ENCODE measurements around the gene TOM1L2. TPM values are rescaled to one million over a fixed set of nuclear protein-coding genes. Genes with fewer than 3 reads are reported as not detected.

The TOM1L2 gene
- total RNA-seq, 3 donors from 2014 or later (not counting 1 experiment from before 2014, with no cell fraction given) = 35.7 to 43.2 (median 35.7) TPM

GRCh38 chr17:17846645-17847044, 125.6 kb downstream of the TOM1L2 start:
- Histone ChIP-seq H3K4me1 (ENCODE audit: control insufficient read depth, insufficient read depth, low read length) (peaks cover 50% of the 10 kb centered on the region), H3K27ac (ENCODE audit: low read length) (no peak overlapping the region), H3K27me3 (ENCODE audit: control insufficient read depth, insufficient read depth, low read length) (no peaks in the 10 kb centered on the region), H3K9me3 (ENCODE audit: control insufficient read depth, insufficient read depth, low read length) (no peaks in the 10 kb centered on the region), H3K4me3 (ENCODE audit: low read length) (no peak overlapping the region), H3K36me3 (ENCODE audit: control insufficient read depth, insufficient read depth, low read length) (no peaks in the 10 kb centered on the region)
- H3K4me1 Mint-ChIP-seq = peaks cover 41 to 48% of the 10 kb centered on the region in 2 donors
- DNase-seq (no peak), ATAC-seq (no peak)
- H3K27ac Mint-ChIP-seq = no peak overlapping the region
- TF ChIP-seq CTCF (IDR thresholded peaks at IDR 0.05) = no peak
- no peaks in the 10 kb centered on the region for H3K9me3 Mint-ChIP-seq
- intact Hi-C loops (cut with micrococcal nuclease) = no loop called here
- WGBS (ENCODE audit: insufficient coverage) = 96% methylated on average over 8 of the region's 8 CpGs
- H3K27me3 Mint-ChIP-seq (ENCODE audit: low read depth in 2 of 2) = no peaks in the 10 kb centered on the region
- H3K36me3 Mint-ChIP-seq = no peaks in the 10 kb centered on the region
- H3K4me3 Mint-ChIP-seq = no peak overlapping the region

GRCh38 chr17:17846003-17846402, 126.2 kb downstream of the TOM1L2 start:
- TF ChIP-seq CTCF (IDR thresholded peaks at IDR 0.05) = no peak
- no peak overlapping the region for H3K4me3 Mint-ChIP-seq

GRCh38 chr17:17845046-17845775, 127.0 kb downstream of the TOM1L2 start:
- Mint-ChIP-seq H3K27ac (no peak overlapping the region), H3K36me3 (no peaks in the 10 kb centered on the region), H3K4me1 (peaks cover 33 to 41% of the 10 kb centered on the region in 2 donors), H3K9me3 (no peaks in the 10 kb centered on the region), H3K27me3 (ENCODE audit: low read depth in 2 of 2) (no peaks in the 10 kb centered on the region), H3K4me3 (no peak overlapping the region)
- Histone ChIP-seq H3K27ac (ENCODE audit: low read length) (no peak overlapping the region), H3K4me1 (ENCODE audit: control insufficient read depth, insufficient read depth, low read length) (peaks cover 44% of the 10 kb centered on the region), H3K4me3 (ENCODE audit: low read length) (no peak overlapping the region), H3K9me3 (ENCODE audit: control insufficient read depth, insufficient read depth, low read length) (no peaks in the 10 kb centered on the region), H3K36me3 (ENCODE audit: control insufficient read depth, insufficient read depth, low read length) (no peaks in the 10 kb centered on the region), H3K27me3 (ENCODE audit: control insufficient read depth, insufficient read depth, low read length) (no peaks in the 10 kb centered on the region)
- DNase-seq (no peak), ATAC-seq (no peak)
- 89% methylated on average over 13 of the region's 13 CpGs for WGBS (ENCODE audit: insufficient coverage)
- intact Hi-C loops (cut with micrococcal nuclease) = no loop called here
- TF ChIP-seq CTCF (IDR thresholded peaks at IDR 0.05) = no peak

More at GRCh38 chr17:17846003-17846402, 126.2 kb downstream of the TOM1L2 start:
- Histone ChIP-seq H3K27ac (ENCODE audit: low read length) (no peak overlapping the region), H3K4me3 (ENCODE audit: low read length) (no peak overlapping the region), H3K36me3 (ENCODE audit: control insufficient read depth, insufficient read depth, low read length) (no peaks in the 10 kb centered on the region), H3K4me1 (ENCODE audit: control insufficient read depth, insufficient read depth, low read length) (peaks cover 44% of the 10 kb centered on the region), H3K27me3 (ENCODE audit: control insufficient read depth, insufficient read depth, low read length) (no peaks in the 10 kb centered on the region), H3K9me3 (ENCODE audit: control insufficient read depth, insufficient read depth, low read length) (no peaks in the 10 kb centered on the region)
- Mint-ChIP-seq H3K9me3 (no peaks in the 10 kb centered on the region), H3K27ac (no peak overlapping the region), H3K36me3 (no peaks in the 10 kb centered on the region), H3K4me1 (peaks cover 36 to 45% of the 10 kb centered on the region in 2 donors), H3K27me3 (ENCODE audit: low read depth in 2 of 2) (no peaks in the 10 kb centered on the region)
- no peak for DNase-seq
- ATAC-seq = no peak
- intact Hi-C loops (cut with micrococcal nuclease) = no loop called here
- WGBS (ENCODE audit: insufficient coverage) = 93% methylated on average over 8 of the region's 8 CpGs

- no peak for TF ChIP-seq CTCF (IDR thresholded peaks at IDR 0.05)
- ATAC-seq (no peak), DNase-seq (no peak)
- Mint-ChIP-seq H3K27ac (no peak overlapping the region), H3K4me1 (peaks cover 25 to 33% of the 10 kb centered on the region in 2 donors), H3K27me3 (ENCODE audit: low read depth in 2 of 2) (no peaks in the 10 kb centered on the region), H3K4me3 (no peak overlapping the region), H3K9me3 (no peaks in the 10 kb centered on the region), H3K36me3 (no peaks in the 10 kb centered on the region)
- Histone ChIP-seq H3K27me3 (ENCODE audit: control insufficient read depth, insufficient read depth, low read length) (no peaks in the 10 kb centered on the region), H3K4me3 (ENCODE audit: low read length) (no peak overlapping the region), H3K4me1 (ENCODE audit: control insufficient read depth, insufficient read depth, low read length) (peaks cover 42% of the 10 kb centered on the region), H3K27ac (ENCODE audit: low read length) (no peak overlapping the region), H3K36me3 (ENCODE audit: control insufficient read depth, insufficient read depth, low read length) (no peaks in the 10 kb centered on the region), H3K9me3 (ENCODE audit: control insufficient read depth, insufficient read depth, low read length) (no peaks in the 10 kb centered on the region)
- 100% methylated on average over 5 of the region's 6 CpGs for WGBS (ENCODE audit: insufficient coverage)
- intact Hi-C loops (cut with micrococcal nuclease) = no loop called here
Observed at GRCh38 chr17:17844500-17844899, 127.7 kb downstream of the TOM1L2 start.

Measured in natural killer cell (primary cell).